ENCODE data around the gene ATXN1. TPM values are rescaled to one million over a fixed set of nuclear protein-coding genes. Genes with fewer than 3 reads are reported as not detected.

ATXN1 gene
- total RNA-seq, 4 donors from 2014 or later: 42.4 to 74.9 (median 52.1) TPM

GRCh38 chr6:16769986-16770376, 8.7 kb upstream of the ATXN1 start:
- no peaks in the 10 kb centered on the region for H3K9me3 ChIP-seq
- no peak overlapping the region for H3K4me3 ChIP-seq
- intact Hi-C loops (cut with DNase I): loop anchor here (5.0 kb wide), 1 partner anchor 192 kb away; no protein-coding TSS in a partner anchor
- peak overlapping the region; percentile 39 to 73 (median 66) for H3K27ac ChIP-seq (replicated peaks in 1 of 4)
- no peaks in the 10 kb centered on the region for H3K27me3 ChIP-seq
- TF ChIP-seq POLR2A (IDR thresholded peaks at IDR 0.05; ENCODE audit: low read depth) (no peak), EP300 (IDR thresholded peaks at IDR 0.05) (no peak), POLR2AphosphoS5 (IDR thresholded peaks at IDR 0.05) (no peak)
- TF ChIP-seq, protein P1, sequence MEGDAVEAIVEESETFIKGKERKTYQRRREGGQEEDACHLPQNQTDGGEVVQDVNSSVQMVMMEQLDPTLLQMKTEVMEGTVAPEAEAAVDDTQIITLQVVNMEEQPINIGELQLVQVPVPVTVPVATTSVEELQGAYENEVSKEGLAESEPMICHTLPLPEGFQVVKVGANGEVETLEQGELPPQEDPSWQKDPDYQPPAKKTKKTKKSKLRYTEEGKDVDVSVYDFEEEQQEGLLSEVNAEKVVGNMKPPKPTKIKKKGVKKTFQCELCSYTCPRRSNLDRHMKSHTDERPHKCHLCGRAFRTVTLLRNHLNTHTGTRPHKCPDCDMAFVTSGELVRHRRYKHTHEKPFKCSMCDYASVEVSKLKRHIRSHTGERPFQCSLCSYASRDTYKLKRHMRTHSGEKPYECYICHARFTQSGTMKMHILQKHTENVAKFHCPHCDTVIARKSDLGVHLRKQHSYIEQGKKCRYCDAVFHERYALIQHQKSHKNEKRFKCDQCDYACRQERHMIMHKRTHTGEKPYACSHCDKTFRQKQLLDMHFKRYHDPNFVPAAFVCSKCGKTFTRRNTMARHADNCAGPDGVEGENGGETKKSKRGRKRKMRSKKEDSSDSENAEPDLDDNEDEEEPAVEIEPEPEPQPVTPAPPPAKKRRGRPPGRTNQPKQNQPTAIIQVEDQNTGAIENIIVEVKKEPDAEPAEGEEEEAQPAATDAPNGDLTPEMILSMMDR (IDR thresholded peaks at IDR 0.05): no peak
- WGBS: 44% methylated on average over 5 of the region's 5 CpGs
- DNase-seq (ENCODE audit: extremely low spot score): no peak
- peaks cover 31 to 44% (median 43%) of the 10 kb centered on the region in 4 donors for H3K4me1 ChIP-seq
- no peaks in the 10 kb centered on the region for H3K36me3 ChIP-seq

GRCh38 chr6:16769131-16769985, 8.1 kb upstream of the ATXN1 start:
- H3K27ac ChIP-seq (replicated peaks in 1 of 4): peak overlapping the region; percentile 39 to 73 (median 66)
- WGBS: 12% methylated on average over 8 of the region's 8 CpGs
- peaks cover 31 to 49% (median 45%) of the 10 kb centered on the region in 4 donors for H3K4me1 ChIP-seq
- intact Hi-C loops (cut with DNase I): no loop called here
- DNase-seq (ENCODE audit: extremely low spot score): no peak
- H3K9me3 ChIP-seq: no peaks in the 10 kb centered on the region
- TF ChIP-seq POLR2AphosphoS5 (IDR thresholded peaks at IDR 0.05): peak; percentile 40 to 58
- no peak for TF ChIP-seq POLR2A (IDR thresholded peaks at IDR 0.05; ENCODE audit: low read depth)
- H3K36me3 ChIP-seq: no peaks in the 10 kb centered on the region
- no peak overlapping the region for H3K4me3 ChIP-seq
- no peaks in the 10 kb centered on the region for H3K27me3 ChIP-seq

DNA sequence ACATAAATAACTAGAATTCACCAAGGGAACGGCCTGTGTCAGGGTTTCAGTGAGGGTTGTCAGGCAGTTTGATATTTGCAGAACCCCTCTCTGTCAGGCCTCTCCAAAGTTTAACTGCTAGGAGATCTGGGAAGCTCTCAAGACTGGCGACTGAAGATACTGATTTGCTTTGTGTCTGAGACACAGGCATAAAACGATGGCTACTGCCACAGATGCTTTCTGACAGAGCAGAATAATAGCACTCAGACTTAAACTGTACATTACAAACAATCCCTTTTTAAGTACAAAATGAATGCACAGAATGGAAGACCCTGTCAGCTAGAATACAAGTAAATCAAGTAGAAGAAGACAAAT, 7.2 kb upstream of the ATXN1 start:
- Histone ChIP-seq H3K27me3 (no peaks in the 10 kb centered on the region), H3K4me1 (peaks cover 31 to 56% (median 49%) of the 10 kb centered on the region in 4 donors), H3K9me3 (no peaks in the 10 kb centered on the region), H3K4me3 (no peak overlapping the region), H3K36me3 (no peaks in the 10 kb centered on the region), H3K27ac (replicated peaks in 1 of 4) (peak overlapping the region; percentile 39 to 73 (median 66))
- intact Hi-C loops (cut with DNase I): no loop called here
- DNase-seq (ENCODE audit: extremely low spot score): no peak
- WGBS: 48% methylated on average over 3 of the region's 3 CpGs
- TF ChIP-seq, protein P1 (IDR thresholded peaks at IDR 0.05): no peak
- TF ChIP-seq POLR2A (IDR thresholded peaks at IDR 0.05; ENCODE audit: low read depth) (no peak), POLR2AphosphoS5 (IDR thresholded peaks at IDR 0.05) (no peak), EP300 (IDR thresholded peaks at IDR 0.05) (no peak)

- 55% methylated on average over 2 of the region's 2 CpGs for WGBS
- Histone ChIP-seq H3K9me3 (no peaks in the 10 kb centered on the region), H3K4me1 (peaks cover 31 to 59% (median 52%) of the 10 kb centered on the region in 4 donors), H3K27ac (replicated peaks in 1 of 4) (peak overlapping the region; percentile 39 to 73 (median 66)), H3K4me3 (no peak overlapping the region), H3K27me3 (no peaks in the 10 kb centered on the region), H3K36me3 (no peaks in the 10 kb centered on the region)
- TF ChIP-seq, protein P1 (IDR thresholded peaks at IDR 0.05): no peak
- no peak for TF ChIP-seq EP300 (IDR thresholded peaks at IDR 0.05)
- TF ChIP-seq POLR2AphosphoS5 (IDR thresholded peaks at IDR 0.05): no peak
- no peak for TF ChIP-seq POLR2A (IDR thresholded peaks at IDR 0.05; ENCODE audit: low read depth)
- no peak for DNase-seq (ENCODE audit: extremely low spot score)
- intact Hi-C loops (cut with DNase I): no loop called here
Measured at GRCh38 chr6:16767765-16768476, 6.7 kb upstream of the ATXN1 start.
